ENCODE data around the gene KITLG. TPM values are rescaled to one million over a fixed set of nuclear protein-coding genes. Genes with fewer than 3 reads are reported as not detected.

The KITLG gene
- polyA plus RNA-seq, 1 of the 3 experiments (the other 2 are of a cell fraction): 8.9 TPM

GRCh38 chr12:88519802-88520435 is 60.4 kb downstream of the KITLG start:
- H3K27ac ChIP-seq (ENCODE audit: low read depth in 2 of 2, low read length in 1 of 2): no peak overlapping the region; a peak in 1 of 4 replicates
- no peaks in the 10 kb centered on the region for H3K9me3 ChIP-seq
- ChIA-PET POLR2A (no interaction called here), CTCF (no interaction called here)
- H3K27me3 ChIP-seq (ENCODE audit: insufficient read depth): no peaks in the 10 kb centered on the region
- H3K36me3 ChIP-seq (replicated peaks in 1 of 2; ENCODE audit: control insufficient read depth in 1 of 2, insufficient read depth in 2 of 2, low read length in 1 of 2): peaks cover 2 to 76% of the 10 kb centered on the region in 2 experiments
- no peaks in the 10 kb centered on the region for H4K20me1 ChIP-seq (ENCODE audit: insufficient read depth)
- peaks cover 83% of the 10 kb centered on the region for H3K79me2 ChIP-seq (ENCODE audit: insufficient read depth)
- H3K9me2 ChIP-seq: no peaks in the 10 kb centered on the region
- peaks cover 32% of the 10 kb centered on the region for H3F3A ChIP-seq (replicated peaks; ENCODE audit: insufficient read depth)
- H3K4me1 ChIP-seq (ENCODE audit: control insufficient read depth in 1 of 2, insufficient read depth in 2 of 2, low read depth in 1 of 2, low read length in 1 of 2): peaks cover 0 to 11% of the 10 kb centered on the region in 2 experiments; a peak in 2 of 4 replicates
- H3K4me2 ChIP-seq: no peak overlapping the region
- no peak overlapping the region for H3K9ac ChIP-seq
- WGBS (ENCODE audit: low lambda C conversion rate): 85% methylated on average over 3 of the region's 3 CpGs
- TF ChIP-seq NRF1 (IDR thresholded peaks at IDR 0.05; ENCODE audit: low read depth, low read length) (no peak), FOXJ3 (CRISPR knock-in tag; IDR thresholded peaks at IDR 0.05) (no peak), FOXM1 (IDR thresholded peaks at IDR 0.05; ENCODE audit: low read depth) (no peak), TEAD4 (IDR thresholded peaks at IDR 0.05; ENCODE audit: borderline replicate concordance, insufficient read depth) (no peak), GABPA (IDR thresholded peaks at IDR 0.05; ENCODE audit: low read depth) (no peak), TAF1 (IDR thresholded peaks at IDR 0.05; ENCODE audit: borderline replicate concordance, low read depth, low read length) (no peak), FOSL2 (IDR thresholded peaks at IDR 0.05; ENCODE audit: borderline replicate concordance, low read depth) (no peak), SIN3A (IDR thresholded peaks at IDR 0.05; ENCODE audit: borderline replicate concordance, low read depth, low read length) (no peak), ZBTB33 (IDR thresholded peaks at IDR 0.05; ENCODE audit: borderline replicate concordance, low read depth) (no peak), POLR2AphosphoS5 (IDR thresholded peaks at IDR 0.05; ENCODE audit: low read depth, low read length) (no peak), RCOR1 (IDR thresholded peaks at IDR 0.05; ENCODE audit: low read length) (no peak), MXI1 (IDR thresholded peaks at IDR 0.05; ENCODE audit: low read depth, low read length) (no peak), MEF2A (IDR thresholded peaks at IDR 0.05; ENCODE audit: borderline replicate concordance, low read depth) (no peak)
- no peak overlapping the region for H3K4me3 ChIP-seq (ENCODE audit: low read depth in 2 of 2, low read length in 1 of 2)
- DNase-seq: no peak
- no peak overlapping the region for H2AFZ ChIP-seq (ENCODE audit: low read depth)

GRCh38 chr12:88518863-88519403 is 61.3 kb downstream of the KITLG start:
- Histone ChIP-seq H3K4me3 (ENCODE audit: low read depth in 2 of 2, low read length in 1 of 2) (no peak overlapping the region), H3K9ac (no peak overlapping the region), H3K4me2 (no peak overlapping the region), H3K36me3 (replicated peaks in 1 of 2; ENCODE audit: control insufficient read depth in 1 of 2, insufficient read depth in 2 of 2, low read length in 1 of 2) (peaks cover 2 to 77% of the 10 kb centered on the region in 2 experiments), H3K9me2 (no peaks in the 10 kb centered on the region), H3K4me1 (ENCODE audit: control insufficient read depth in 1 of 2, insufficient read depth in 2 of 2, low read depth in 1 of 2, low read length in 1 of 2) (peaks cover 0 to 11% of the 10 kb centered on the region in 2 experiments; a peak in 2 of 4 replicates), H3K79me2 (ENCODE audit: insufficient read depth) (peaks cover 82% of the 10 kb centered on the region), H3K27me3 (ENCODE audit: insufficient read depth) (no peaks in the 10 kb centered on the region), H3F3A (replicated peaks; ENCODE audit: insufficient read depth) (peaks cover 35% of the 10 kb centered on the region), H2AFZ (ENCODE audit: low read depth) (no peak overlapping the region), H3K27ac (ENCODE audit: low read depth in 2 of 2, low read length in 1 of 2) (no peak overlapping the region), H3K9me3 (no peaks in the 10 kb centered on the region), H4K20me1 (ENCODE audit: insufficient read depth) (no peaks in the 10 kb centered on the region)
- ChIA-PET POLR2A (no interaction called here), CTCF (interaction anchor here (0.8 kb wide), 1 partner anchor 475 kb away, joined by 3 read pairs; no protein-coding TSS in a partner anchor)
- no peak for DNase-seq
- WGBS (ENCODE audit: low lambda C conversion rate): 96% methylated on average over 5 of the region's 5 CpGs
- TF ChIP-seq FOSL2 (IDR thresholded peaks at IDR 0.05; ENCODE audit: borderline replicate concordance, low read depth): no peak
- no peak for TF ChIP-seq RXRA (IDR thresholded peaks at IDR 0.05; ENCODE audit: borderline replicate concordance, low read depth)
- TF ChIP-seq IRF3 (IDR thresholded peaks at IDR 0.05; ENCODE audit: low read depth, low read length): no peak
- no peak for TF ChIP-seq USF1 (IDR thresholded peaks at IDR 0.05; ENCODE audit: borderline replicate concordance, low read depth)
- TF ChIP-seq EZH2phosphoT487 (IDR thresholded peaks at IDR 0.05; ENCODE audit: borderline replicate concordance, low read depth): no peak
- TF ChIP-seq ELF1 (IDR thresholded peaks at IDR 0.05): no peak
- TF ChIP-seq FOXM1 (IDR thresholded peaks at IDR 0.05; ENCODE audit: low read depth): no peak
- no peak for TF ChIP-seq RCOR1 (IDR thresholded peaks at IDR 0.05; ENCODE audit: low read length)
- TF ChIP-seq CTCF (IDR thresholded peaks at IDR 0.05): no peak

Measured in SK-N-SH (cell line).